ENCODE measurements around the gene QPCT. TPM values are rescaled to one million over a fixed set of nuclear protein-coding genes. Genes with fewer than 3 reads are reported as not detected.

Gene QPCT
- total RNA-seq, 1 donor from 2014 or later: 2.7 TPM

DNA sequence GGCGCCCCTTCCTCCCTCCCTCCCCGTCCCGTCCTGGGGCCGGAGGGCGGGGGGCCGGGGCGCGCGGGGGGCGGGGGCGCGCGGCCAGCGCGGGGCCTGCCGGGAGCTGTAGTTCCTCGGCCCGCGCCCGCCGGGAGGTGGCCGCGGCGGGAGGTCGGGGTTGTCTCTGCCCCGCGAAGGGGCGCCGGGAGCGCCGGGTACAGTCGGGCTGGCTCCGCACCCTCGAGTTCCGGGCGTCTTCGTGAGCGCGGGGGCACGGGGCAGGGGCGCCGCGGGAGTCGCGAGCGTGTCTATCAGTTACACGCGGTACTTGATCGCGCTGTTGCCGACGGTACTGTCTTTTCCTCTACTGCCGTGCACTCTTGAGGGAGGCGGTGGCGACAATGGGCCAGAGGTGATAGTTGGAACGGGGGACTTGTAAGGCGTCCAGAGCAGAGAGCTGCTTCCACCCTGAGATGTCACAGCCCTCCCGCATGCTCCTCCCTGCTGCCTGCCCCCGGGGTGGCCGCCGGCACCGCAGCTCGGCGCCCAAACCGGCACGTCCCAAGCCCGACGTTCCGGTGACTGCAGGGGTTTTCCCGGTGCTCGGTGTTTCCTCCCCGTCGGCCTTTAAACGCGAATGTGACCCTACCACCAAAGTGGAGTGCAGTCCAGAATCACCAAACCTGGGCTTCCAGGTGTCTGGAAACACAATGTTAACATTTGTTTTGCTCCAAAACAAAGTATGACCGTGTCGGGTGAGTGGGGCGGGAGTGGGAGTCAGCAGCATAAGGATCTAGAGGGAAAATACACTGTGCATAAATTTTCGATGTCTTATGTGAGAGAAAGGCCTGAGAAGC is 19.4 kb upstream of the QPCT start, which contains the start of gene PRKD3:
Gene PRKD3, minus strand, starts transcription at position 48 of the 839 bp plus-strand sequence. CDS start 8,309 bp downstream, outside the sequence.
- peak within 1 kb of the TSS; percentile 99 for H3K27ac Mint-ChIP-seq
- no peaks in the 10 kb centered on the region for H3K9me3 Mint-ChIP-seq (ENCODE audit: low read depth)
- no peak for TF ChIP-seq CTCF (IDR thresholded peaks at IDR 0.05; ENCODE audit: unreplicated experiment)
- peak within 1 kb of the TSS; percentile 96 for H3K4me3 Mint-ChIP-seq (ENCODE audit: low read depth)
- peak; percentile 71 for DNase-seq (ENCODE audit: low spot score, unreplicated experiment)
- peaks cover 31% of the 10 kb centered on the region for H3K4me1 Mint-ChIP-seq (ENCODE audit: low read depth)
- H3K36me3 Mint-ChIP-seq (ENCODE audit: insufficient read depth): no peaks in the 10 kb centered on the region
- peaks cover 10% of the 10 kb centered on the region for H3K27me3 Mint-ChIP-seq

- Mint-ChIP-seq H3K4me1 (ENCODE audit: low read depth) (peaks cover 31% of the 10 kb centered on the region), H3K27ac (peak overlapping the region; percentile 86), H3K9me3 (ENCODE audit: low read depth) (no peaks in the 10 kb centered on the region), H3K36me3 (ENCODE audit: insufficient read depth) (no peaks in the 10 kb centered on the region), H3K27me3 (peaks cover 10% of the 10 kb centered on the region), H3K4me3 (ENCODE audit: low read depth) (peak overlapping the region; percentile 76)
- TF ChIP-seq CTCF (IDR thresholded peaks at IDR 0.05; ENCODE audit: unreplicated experiment): no peak
- no peak for DNase-seq (ENCODE audit: low spot score, unreplicated experiment)
These were observed 18.8 kb upstream of the QPCT start for GRCh38 chr2:37325625-37326071.

- no peaks in the 10 kb centered on the region for H3K36me3 Mint-ChIP-seq (ENCODE audit: insufficient read depth)
- H3K27me3 Mint-ChIP-seq: peaks cover 10% of the 10 kb centered on the region
- peak overlapping the region; percentile 30 for H3K4me3 Mint-ChIP-seq (ENCODE audit: low read depth)
- no peak overlapping the region for H3K27ac Mint-ChIP-seq
- no peak for DNase-seq (ENCODE audit: low spot score, unreplicated experiment)
- H3K4me1 Mint-ChIP-seq (ENCODE audit: low read depth): peaks cover 30% of the 10 kb centered on the region
- TF ChIP-seq CTCF (IDR thresholded peaks at IDR 0.05; ENCODE audit: unreplicated experiment): no peak
- H3K9me3 Mint-ChIP-seq (ENCODE audit: low read depth): no peaks in the 10 kb centered on the region
These were observed 18.1 kb upstream of the QPCT start for GRCh38 chr2:37326285-37326684.

DNA sequence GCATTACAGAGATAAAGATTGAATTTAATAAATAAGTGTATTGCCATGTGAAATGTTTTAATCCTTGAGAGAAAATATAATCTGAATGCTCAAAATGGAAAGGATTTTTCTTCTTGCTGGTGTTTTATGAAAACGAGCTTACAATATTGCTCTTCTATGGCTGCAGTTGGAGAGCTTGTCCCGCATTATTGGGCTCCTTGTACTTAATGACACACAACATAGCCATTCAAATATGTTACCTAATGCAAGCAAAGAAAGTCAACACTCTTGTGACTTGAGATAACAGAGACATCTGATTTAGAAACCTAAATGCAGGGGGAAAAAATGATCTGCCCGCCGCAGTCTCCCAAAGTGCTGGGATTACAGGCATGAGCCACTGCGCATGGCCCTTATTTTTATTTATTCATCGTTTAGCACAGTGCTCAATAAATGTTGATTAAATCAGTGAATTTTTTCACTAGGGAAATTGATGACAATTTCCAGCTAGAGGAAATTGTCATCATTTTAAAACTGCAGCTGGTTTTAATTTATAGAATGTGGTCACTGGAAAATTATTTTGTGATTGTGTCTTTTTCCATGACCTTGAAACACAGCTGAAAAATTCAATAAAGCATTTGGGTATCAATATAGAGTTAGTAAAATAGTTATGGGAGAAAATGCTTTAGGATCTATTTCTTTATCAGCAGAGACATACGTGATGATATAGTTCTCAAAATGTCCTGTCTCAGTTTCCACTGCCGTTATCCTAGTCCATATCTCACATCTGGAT is 17.4 kb upstream of the QPCT start:
- Mint-ChIP-seq H3K27ac (no peak overlapping the region), H3K4me1 (ENCODE audit: low read depth) (peaks cover 25% of the 10 kb centered on the region), H3K36me3 (ENCODE audit: insufficient read depth) (no peaks in the 10 kb centered on the region), H3K27me3 (peaks cover 10% of the 10 kb centered on the region), H3K9me3 (ENCODE audit: low read depth) (no peaks in the 10 kb centered on the region), H3K4me3 (ENCODE audit: low read depth) (no peak overlapping the region)
- no peak for DNase-seq (ENCODE audit: low spot score, unreplicated experiment)
- TF ChIP-seq CTCF (IDR thresholded peaks at IDR 0.05; ENCODE audit: unreplicated experiment): no peak

DNA sequence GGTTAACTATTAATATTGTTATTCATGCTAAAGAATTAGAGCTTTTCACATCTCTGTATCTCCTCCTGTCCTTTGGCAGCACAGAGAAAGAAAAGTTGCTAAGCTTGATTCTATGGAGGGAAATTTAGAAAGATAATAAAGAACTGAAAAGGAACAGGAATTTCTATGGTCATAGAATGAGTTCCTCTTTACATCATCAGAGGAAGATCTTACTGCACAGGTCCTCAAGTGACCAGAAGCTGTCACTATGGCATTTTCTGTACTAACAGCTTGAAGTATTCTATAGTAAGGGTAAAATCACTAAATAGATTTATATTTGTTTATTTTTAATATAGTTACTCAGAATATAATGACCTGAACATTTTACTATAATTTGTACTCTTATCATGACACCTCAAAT is 13.7 kb upstream of the QPCT start:
- no peak for TF ChIP-seq CTCF (IDR thresholded peaks at IDR 0.05; ENCODE audit: unreplicated experiment)
- Mint-ChIP-seq H3K27ac (no peak overlapping the region), H3K4me3 (ENCODE audit: low read depth) (no peak overlapping the region), H3K27me3 (peaks cover 8% of the 10 kb centered on the region), H3K36me3 (ENCODE audit: insufficient read depth) (no peaks in the 10 kb centered on the region), H3K9me3 (ENCODE audit: low read depth) (no peaks in the 10 kb centered on the region), H3K4me1 (ENCODE audit: low read depth) (peaks cover 10% of the 10 kb centered on the region)
- DNase-seq (ENCODE audit: low spot score, unreplicated experiment): no peak

Data from progenitor cell of endocrine pancreas (in vitro differentiated cells).